Endothelial cell of umbilical vein (primary cell): ENCODE measurements around the gene TRAK1. TPM values are rescaled to one million over a fixed set of nuclear protein-coding genes. Genes with fewer than 3 reads are reported as not detected.
A peak's percentile ranks its signal among the peaks of the same experiment; 100 is the strongest.

ENCODE experiments used
- BruUV-seq: library from RNA; stranded (reverse); fragments of 400-500 nt; replicated peaks from 2 replicates; lab custom pipeline; 2021; lab: Mats Ljungman, UMichigan
- CTCF ChIA-PET: fragments of 300-600, 350-600 bp; sonication (Branson Sonifier 250); formaldehyde crosslinking; loops from one replicate; lab custom pipeline; 2021; ENCODE audit warnings: antibody characterized with exemption, inconsistent platforms; lab: Charles Lee
- POLR2A ChIA-PET: fragments of 300-600, 350-600 bp; sonication (Branson Sonifier 250); formaldehyde crosslinking; loops from one replicate; lab custom pipeline; 2021; ENCODE audit warnings: antibody characterized with exemption, inconsistent platforms; lab: Charles Lee
- DNase-seq: peaks from one replicate; pipeline ENCODE4 v3.0.0-alpha.2; 2011; ENCODE audit warnings: low read depth, low spot score
- FAIRE-seq: peaks from 2 replicates; lab custom pipeline; 2011; peaks lifted over from hg19 to GRCh38; lab: Jason Lieb, UNC
- H2AFZ ChIP-seq: 2 replicates; pipeline ENCODE4 v1.6.0; 2012; ENCODE audit warnings: low read depth, low read length, control low read depth, inconsistent platforms
- H3K27ac ChIP-seq: 2 replicates; pipeline ENCODE4 v1.5.1; 2011; ENCODE audit warnings: low read depth, mild to moderate bottlenecking, control low read depth, low read length, moderate library complexity; ENCODE audit not compliant: insufficient read depth
- H3K27me3 ChIP-seq, 2 experiments: 2 replicates each; pipeline versions ENCODE4 v1.6.0 to v1.6.1; 2011; ENCODE audit warnings: low read length in 2 of 2, mixed read lengths in 1 of 2; ENCODE audit not compliant: control insufficient read depth in 2 of 2, insufficient read depth in 2 of 2
- H3K36me3 ChIP-seq, 2 experiments: 2 replicates in 1 of 2; 3 replicates in 1 of 2; pipeline ENCODE4 v1.5.1; 2011; ENCODE audit warnings: low read length in 2 of 2, mild to moderate bottlenecking in 1 of 2, moderate library complexity in 1 of 2; ENCODE audit not compliant: control insufficient read depth in 2 of 2, insufficient read depth in 2 of 2; ENCODE audit errors: extremely low read depth in 1 of 2
- H3K4me1 ChIP-seq: 3 replicates; pipeline ENCODE4 v1.5.1; 2011; ENCODE audit warnings: mild to moderate bottlenecking, low read length; ENCODE audit not compliant: control insufficient read depth, insufficient read depth; ENCODE audit errors: extremely low read depth
- H3K4me2 ChIP-seq: 2 replicates; pipeline ENCODE4 v1.6.1; 2011; ENCODE audit warnings: low read length, control low read depth, mixed read lengths; ENCODE audit not compliant: insufficient read depth
- H3K4me3 ChIP-seq, 3 experiments: fragments of 200-600 bp in 1 of 3; sonication (generic), shearing (Covaris generic) in 1 of 3; replicated peaks in 1 of 3; 2 replicates each; pipeline ENCODE4 v1.5.1; 2011 to 2016; ENCODE audit warnings: control low read depth in 3 of 3, low read length in 3 of 3, mild to moderate bottlenecking in 2 of 3, inconsistent platforms in 1 of 3, low read depth in 1 of 3, moderate library complexity in 1 of 3; ENCODE audit not compliant: insufficient read depth in 1 of 3
- H3K79me2 ChIP-seq: 2 replicates; pipeline ENCODE4 v1.6.0; 2012; ENCODE audit warnings: low read length, inconsistent platforms; ENCODE audit not compliant: control insufficient read depth, insufficient read depth
- H3K9ac ChIP-seq: replicated peaks from 2 replicates; pipeline ENCODE3; 2011; ENCODE audit warnings: low read length, control low read depth; ENCODE audit not compliant: insufficient read depth; ENCODE audit errors: extremely low read depth
- H3K9me1 ChIP-seq: replicated peaks from 3 replicates; pipeline ENCODE4 v1.6.0; 2011; ENCODE audit warnings: mild to moderate bottlenecking, low read length; ENCODE audit not compliant: control insufficient read depth, insufficient read depth; ENCODE audit errors: extremely low read depth
- H3K9me3 ChIP-seq: replicated peaks from 2 replicates; pipeline ENCODE4 v1.5.1; 2012; ENCODE audit warnings: low read length, inconsistent platforms; ENCODE audit not compliant: control insufficient read depth, insufficient read depth
- H4K20me1 ChIP-seq: replicated peaks from 2 replicates; pipeline ENCODE3; 2011; ENCODE audit warnings: mild to moderate bottlenecking, low read length; ENCODE audit not compliant: control insufficient read depth, insufficient read depth; ENCODE audit errors: extremely low read depth
- CTCF ChIP-seq, 2 donors: IDR thresholded peaks; 1 replicate in 1 of 2; 2 replicates in 1 of 2; pipeline ENCODE4 v1.5.1; 2011; ENCODE audit warnings: low read length in 2 of 2, mild to moderate bottlenecking in 2 of 2, moderate library complexity in 2 of 2, control low read depth in 1 of 2, inconsistent platforms in 1 of 2, low read depth in 1 of 2; ENCODE audit not compliant: insufficient read depth in 1 of 2; ENCODE audit errors: extremely low read depth in 1 of 2
- EZH2 ChIP-seq: IDR thresholded peaks from 2 replicates; pipeline ENCODE4 v1.6.1; 2012; ENCODE audit warnings: borderline replicate concordance, low read depth, mild to moderate bottlenecking, moderate library complexity, low read length, inconsistent platforms; ENCODE audit not compliant: severe bottlenecking
- FOS ChIP-seq: IDR thresholded peaks from 2 replicates; pipeline ENCODE4 v1.6.1; 2011; ENCODE audit warnings: mild to moderate bottlenecking, low read length, moderate library complexity, borderline replicate concordance; ENCODE audit not compliant: insufficient read depth
- GATA2 ChIP-seq: IDR thresholded peaks from 2 replicates; pipeline ENCODE4 v1.7.0; 2011; ENCODE audit warnings: low read depth, mild to moderate bottlenecking, moderate library complexity, mixed read lengths, low read length; ENCODE audit not compliant: insufficient read length, insufficient read depth
- JUN ChIP-seq: IDR thresholded peaks from 2 replicates; pipeline ENCODE4 v1.6.1; 2011; ENCODE audit warnings: borderline replicate concordance, low read depth; ENCODE audit not compliant: insufficient read length, insufficient read depth
- MAX ChIP-seq: IDR thresholded peaks from 2 replicates; pipeline ENCODE4 v1.6.1; 2011; ENCODE audit not compliant: insufficient read depth, insufficient read length
- MYC ChIP-seq: IDR thresholded peaks from one replicate; pipeline ENCODE4 v1.6.1; 2011; ENCODE audit warnings: mild to moderate bottlenecking, low read depth, low read length
- POLR2A ChIP-seq: IDR thresholded peaks from 2 replicates; pipeline ENCODE4 v1.6.1; 2012; ENCODE audit warnings: low read depth, mild to moderate bottlenecking, control low read depth, low read length
- POLR2AphosphoS5 ChIP-seq: IDR thresholded peaks from 2 replicates; pipeline ENCODE4 v1.6.1; 2012; ENCODE audit warnings: low read depth, mild to moderate bottlenecking, control low read depth, low read length, moderate library complexity; ENCODE audit not compliant: insufficient read depth
- dilution Hi-C: fragments of 300-500 bp; cut with MboI; formaldehyde crosslinking; loops from one replicate; pipeline ENCODE4 v1.15.0; 2019; ENCODE audit warnings: low sequenced_read_pairs; ENCODE audit not compliant: extremely low pct_ligation_motif_present
- intact Hi-C: fragments of 100-400 bp; cut with micrococcal nuclease; formaldehyde crosslinking; loops from one replicate; pipeline ENCODE4 v1.10.0; 2022
- polyA plus RNA-seq, 4 experiments: library from polyadenylated mRNA; depleted of rRNA in 3 of 4; stranded (reverse) in 3 of 4; unstranded in 1 of 4; fragments of >200 nt; gene quantifications; 2 replicates each; pipeline versions ENCODE4 v1.2.1 to v1.2.3, GENCODE V29; 2011 to 2012; ENCODE audit warnings: missing spikeins in 1 of 4
- total RNA-seq: library from RNA; stranded (reverse); gene quantifications from 2 replicates; pipeline ENCODE4 v1.2.3, GENCODE V29; 2021

Gene TRAK1
- total and polyA plus RNA-seq, 2 donors (not counting 3 experiments of a cell fraction or from before 2014, with no cell fraction given): 38.5 to 59.6 TPM

- Histone ChIP-seq H2AFZ (no peak overlapping the region), H3K9ac (peak overlapping the region; percentile 8), H3K27ac (peak overlapping the region; percentile 67), H3K9me1 (no peaks in the 10 kb centered on the region), H3K9me3 (no peaks in the 10 kb centered on the region), H3K4me1 (peaks cover 23% of the 10 kb centered on the region), H3K4me3 (no peak overlapping the region), H3K27me3 (no peaks in the 10 kb centered on the region), H3K79me2 (peaks cover 25% of the 10 kb centered on the region), H4K20me1 (no peaks in the 10 kb centered on the region), H3K4me2 (no peak overlapping the region), H3K36me3 (peaks cover 0 to 8% of the 10 kb centered on the region in 2 experiments)
- peak; percentile 76 for DNase-seq
- dilution Hi-C loops: no loop called here
- peak; percentile 32 for TF ChIP-seq FOS
- peak; percentile 41 for TF ChIP-seq JUN
- no peak for TF ChIP-seq MAX
- intact Hi-C loops: no loop called here
- ChIA-PET CTCF (interaction anchor here (1.7 kb wide), 1 partner anchor 12 kb away, joined by 6 read pairs; no protein-coding TSS in a partner anchor), POLR2A (no interaction called here)
- BruUV-seq: TSS peak; percentile 10
- FAIRE-seq: peak; percentile 78
These were observed 88.1 kb downstream of the TRAK1 start for GRCh38 chr3:42179110-42179725.

- Histone ChIP-seq H4K20me1 (no peaks in the 10 kb centered on the region), H3K27ac (no peak overlapping the region), H3K9me1 (no peaks in the 10 kb centered on the region), H2AFZ (no peak overlapping the region), H3K36me3 (peaks cover 0 to 8% of the 10 kb centered on the region in 2 experiments), H3K9ac (no peak overlapping the region), H3K4me1 (peaks cover 32% of the 10 kb centered on the region), H3K27me3 (no peaks in the 10 kb centered on the region), H3K4me3 (no peak overlapping the region), H3K4me2 (no peak overlapping the region), H3K9me3 (no peaks in the 10 kb centered on the region), H3K79me2 (peaks cover 17% of the 10 kb centered on the region)
- FAIRE-seq (no peak), DNase-seq (no peak)
- ChIA-PET POLR2A (no interaction called here), CTCF (interaction anchor here (1.0 kb wide), 1 partner anchor 10 kb away, joined by 4 read pairs; no protein-coding TSS in a partner anchor)
- TF ChIP-seq MYC: no peak
- no peak for TF ChIP-seq GATA2
- no peak for TF ChIP-seq JUN
- no peak for TF ChIP-seq MAX
- TF ChIP-seq EZH2: no peak
- no peak for TF ChIP-seq CTCF (IDR thresholded peaks at IDR 0.05; ENCODE audit: extremely low read depth in 1 of 2, insufficient read depth in 1 of 2, low read depth in 1 of 2, low read length in 2 of 2)
- TF ChIP-seq POLR2AphosphoS5: no peak
- no peak for TF ChIP-seq POLR2A
- TF ChIP-seq FOS: no peak
- BruUV-seq: no TSS peak
- dilution Hi-C loops (no loop called here), intact Hi-C loops (no loop called here)
These were observed 89.7 kb downstream of the TRAK1 start for GRCh38 chr3:42180901-42181300.
